Astrocyte (in vitro differentiated cells and primary cell): ENCODE measurements around the gene MAPRE2.

Experiments
- CTCF ChIP-seq: IDR thresholded peaks from 2 replicates; pipeline ENCODE4 v1.5.1; 2011; ENCODE audit warnings: low read depth, mild to moderate bottlenecking, inconsistent platforms, low read length, moderate library complexity; ENCODE audit not compliant: insufficient read depth
- EZH2 ChIP-seq: IDR thresholded peaks from 2 replicates; pipeline ENCODE4 v1.6.1; 2012; ENCODE audit warnings: mild to moderate bottlenecking, low read length, inconsistent platforms; ENCODE audit not compliant: insufficient read depth

GRCh38 chr18:35163721-35164120 is 122.5 kb downstream of the MAPRE2 start:
- TF ChIP-seq CTCF = no peak
- no peak for TF ChIP-seq EZH2
